OCI-LY7 (cell line): ENCODE data around the gene GADD45B. TPM values are rescaled to one million over a fixed set of nuclear protein-coding genes. Genes with fewer than 3 reads are reported as not detected.

ENCODE experiments used
- BruUV-seq: library from RNA; stranded (reverse); fragments of 400-500 nt; replicated peaks from 2 replicates; lab custom pipeline; 2021; lab: Mats Ljungman, UMichigan
- CTCF ChIA-PET: fragments of 300-600 bp; sonication (Branson Sonifier 250); formaldehyde crosslinking; loops from one replicate; lab custom pipeline; 2022; ENCODE audit warnings: antibody characterized with exemption; ENCODE audit not compliant: unreplicated experiment; lab: Charles Lee
- POLR2A ChIA-PET: fragments of 300-600 bp; sonication (Branson Sonifier 250); formaldehyde crosslinking; loops from one replicate; lab custom pipeline; 2022; ENCODE audit warnings: antibody characterized with exemption; lab: Charles Lee
- DNase-seq: peaks from one replicate; pipeline ENCODE4 v3.0.0-alpha.2; 2015; ENCODE audit warnings: low spot score
- H2AFZ ChIP-seq: fragments of 200-600 bp; sonication (generic), shearing (Covaris generic); 2 replicates; pipeline ENCODE4 v1.6.1; 2014; ENCODE audit warnings: mild to moderate bottlenecking, antibody characterized with exemption, low read length, moderate library complexity
- H3K27ac ChIP-seq: fragments of 200-600 bp; sonication (generic); 2 replicates; pipeline ENCODE4 v1.5.1; 2014; ENCODE audit warnings: mixed run types, low read depth, mild to moderate bottlenecking, moderate library complexity, low read length, inconsistent platforms; ENCODE audit not compliant: poor library complexity, severe bottlenecking
- H3K36me3 ChIP-seq: fragments of 200-600 bp; sonication (generic); 2 replicates; pipeline ENCODE4 v1.6.1; 2014; ENCODE audit warnings: mild to moderate bottlenecking, antibody characterized with exemption, low read length, moderate library complexity, mixed read lengths; ENCODE audit not compliant: insufficient read depth
- H3K4me1 ChIP-seq: fragments of 200-600 bp; sonication (generic); 2 replicates; pipeline ENCODE4 v1.5.1; 2014; ENCODE audit warnings: mild to moderate bottlenecking, low read length; ENCODE audit not compliant: insufficient read depth, poor library complexity, severe bottlenecking
- H3K4me2 ChIP-seq: fragments of 200-600 bp; sonication (generic); 2 replicates; pipeline ENCODE4 v1.6.1; 2014; ENCODE audit warnings: mild to moderate bottlenecking, low read length
- H3K4me3 ChIP-seq: fragments of 200-600 bp; sonication (generic); 2 replicates; pipeline ENCODE4 v1.5.1; 2014; ENCODE audit warnings: mild to moderate bottlenecking, low read depth, low read length; ENCODE audit not compliant: poor library complexity, severe bottlenecking
- H3K79me2 ChIP-seq: fragments of 200-600 bp; sonication (generic); 2 replicates; pipeline ENCODE4 v1.6.1; 2016; ENCODE audit warnings: low read depth, mild to moderate bottlenecking, low read length, moderate library complexity, mixed read lengths; ENCODE audit not compliant: insufficient read depth
- H3K9me2 ChIP-seq: fragments of 200-600 bp; sonication (generic); 2 replicates; pipeline ENCODE4 v1.6.1; 2016; ENCODE audit warnings: mild to moderate bottlenecking, low read length, mixed read lengths; ENCODE audit not compliant: insufficient read depth
- H3K9me3 ChIP-seq: fragments of 200-600 bp; sonication (generic); 2 replicates; pipeline ENCODE4 v1.6.1; 2014; ENCODE audit warnings: mild to moderate bottlenecking, mixed run types, low read length, mixed read lengths
- H4K20me1 ChIP-seq: fragments of 200-600 bp; sonication (generic); 2 replicates; pipeline ENCODE4 v1.6.1; 2014; ENCODE audit warnings: mild to moderate bottlenecking, antibody characterized with exemption, low read length, moderate library complexity, mixed read lengths; ENCODE audit not compliant: insufficient read depth
- CTCF ChIP-seq: fragments of 200-600 bp; sonication (generic); conservative IDR thresholded peaks from 2 replicates; pipeline ENCODE4 v1.5.1; 2014; ENCODE audit warnings: mild to moderate bottlenecking, antibody characterized with exemption, low read length, moderate library complexity, mixed read lengths
- EZH2phosphoT487 ChIP-seq: fragments of 200-600 bp; sonication (generic); IDR thresholded peaks from 2 replicates; pipeline ENCODE4 v1.6.1; 2018; ENCODE audit warnings: low read depth, borderline replicate concordance, mild to moderate bottlenecking, mixed run types, antibody characterized with exemption, low read length, moderate library complexity, mixed read lengths
- intact Hi-C: fragments of 100-400 bp; cut with micrococcal nuclease; formaldehyde crosslinking; loops from one replicate; pipeline ENCODE4 v1.10.0; 2022; ENCODE audit not compliant: unreplicated experiment
- total RNA-seq, 2 experiments: library from RNA; depleted of rRNA in 1 of 2; stranded (reverse); fragments of >200 nt in 1 of 2; shearing (Covaris generic) in 1 of 2; gene quantifications; 2 replicates each; pipeline ENCODE4 v1.2.3, GENCODE V29; 2014 to 2022

The GADD45B gene
- total RNA-seq, 2 experiments from 2014 or later: 40.5 to 98.4 TPM

GRCh38 chr19:2434267-2434666 is 41.7 kb upstream of the GADD45B start:
- no peaks in the 10 kb centered on the region for H4K20me1 ChIP-seq
- intact Hi-C loops: no loop called here
- peaks cover 78% of the 10 kb centered on the region for H3K36me3 ChIP-seq
- no peaks in the 10 kb centered on the region for H3K9me2 ChIP-seq
- H3K9me3 ChIP-seq: no peaks in the 10 kb centered on the region
- H3K4me3 ChIP-seq: no peak overlapping the region
- no peaks in the 10 kb centered on the region for H3K4me1 ChIP-seq
- BruUV-seq: TSS peak; percentile 53
- no peaks in the 10 kb centered on the region for H3K79me2 ChIP-seq
- H3K27ac ChIP-seq: no peak overlapping the region
- no peak overlapping the region for H3K4me2 ChIP-seq
- ChIA-PET CTCF (no interaction called here), POLR2A (interaction anchor here (0.8 kb wide), 1 partner anchor 9 kb away, joined by 3 read pairs; no protein-coding TSS in a partner anchor)
- no peak for DNase-seq
- TF ChIP-seq CTCF (no peak), EZH2phosphoT487 (no peak)
- H2AFZ ChIP-seq: no peak overlapping the region

GRCh38 chr19:2434721-2435265 is 41.1 kb upstream of the GADD45B start:
- BruUV-seq: no TSS peak
- Histone ChIP-seq H3K4me2 (no peak overlapping the region), H3K36me3 (peaks cover 76% of the 10 kb centered on the region), H3K9me2 (no peaks in the 10 kb centered on the region), H3K27ac (no peak overlapping the region), H4K20me1 (no peaks in the 10 kb centered on the region), H3K4me1 (no peaks in the 10 kb centered on the region), H3K9me3 (no peaks in the 10 kb centered on the region), H3K4me3 (no peak overlapping the region), H3K79me2 (no peaks in the 10 kb centered on the region), H2AFZ (no peak overlapping the region)
- POLR2A ChIA-PET: no interaction called here
- TF ChIP-seq EZH2phosphoT487 (no peak), CTCF (no peak)
- DNase-seq: no peak
- intact Hi-C loops: no loop called here
- CTCF ChIA-PET: no interaction called here

GRCh38 chr19:2436384-2436783 is 39.5 kb upstream of the GADD45B start:
- Histone ChIP-seq H3K9me2 (no peaks in the 10 kb centered on the region), H2AFZ (no peak overlapping the region), H3K27ac (no peak overlapping the region), H3K4me1 (no peaks in the 10 kb centered on the region), H3K9me3 (no peaks in the 10 kb centered on the region), H4K20me1 (no peaks in the 10 kb centered on the region), H3K36me3 (peaks cover 72% of the 10 kb centered on the region), H3K79me2 (no peaks in the 10 kb centered on the region), H3K4me2 (no peak overlapping the region), H3K4me3 (no peak overlapping the region)
- POLR2A ChIA-PET: interaction anchor here (0.6 kb wide), 1 partner anchor 19 kb away, joined by 3 read pairs; no protein-coding TSS in a partner anchor
- BruUV-seq: no TSS peak
- TF ChIP-seq CTCF: no peak
- TF ChIP-seq EZH2phosphoT487: no peak
- CTCF ChIA-PET: no interaction called here
- intact Hi-C loops: no loop called here
- no peak for DNase-seq
